Measurements from ENCODE around the gene INSL3. TPM values are rescaled to one million over a fixed set of nuclear protein-coding genes. Genes with fewer than 3 reads are reported as not detected.

The INSL3 gene
- total and polyA plus RNA-seq, 2 of the 8 experiments (the other 6 are each of a cell fraction or from before 2014, with no cell fraction given), result 0.41 to 1.5 TPM

DNA sequence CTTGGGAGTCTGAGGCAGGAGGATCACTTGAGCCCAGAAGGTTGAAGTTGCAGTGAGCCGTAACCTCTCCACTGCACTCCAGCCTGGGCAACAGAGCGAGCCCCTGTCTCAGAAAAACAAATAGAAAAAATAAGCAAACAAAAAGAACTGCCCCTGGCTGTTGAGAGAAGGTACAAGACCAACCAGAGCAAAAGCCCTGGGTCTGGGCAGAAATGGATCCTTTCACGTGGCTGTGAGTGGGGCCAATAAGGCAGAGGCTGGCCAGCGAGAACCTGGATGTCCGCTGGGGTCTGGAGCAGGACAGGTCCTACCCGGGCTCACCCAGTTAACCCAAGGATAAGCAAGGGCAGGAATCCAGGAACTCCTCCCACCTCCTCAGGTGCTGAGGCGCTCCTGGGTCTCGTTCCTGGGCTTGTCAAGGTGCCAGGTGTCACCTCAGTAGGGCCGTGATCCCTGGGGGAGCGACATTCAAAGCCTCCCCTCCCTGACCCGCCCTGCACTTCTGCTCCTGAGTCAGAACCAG lies 45.7 kb upstream of the INSL3 start (continued):
- no peak for TF ChIP-seq ATF3 (IDR thresholded peaks at IDR 0.05; ENCODE audit: insufficient read depth, low read depth, low read length)

Data from H1 (cell line).